ENCODE results near the gene SOCS2.
A peak's percentile ranks its signal among the peaks of the same experiment; 100 is the strongest.
"Not testable (repeated sequence)": the region's sequence is repeated elsewhere in the genome, so short reads cannot be mapped to it uniquely, and the experiment has no call there.

The SOCS2 gene

GRCh38 chr12:93595351-93595750 is 22.9 kb downstream of the SOCS2 start:
- no peak for DNase-seq

- no peak for DNase-seq
Measured at GRCh38 chr12:93597608-93598007, 25.1 kb downstream of the SOCS2 start.

- DNase-seq, result no peak
Measured at GRCh38 chr12:93599192-93599591, 26.7 kb downstream of the SOCS2 start.

- DNase-seq, result no peak
Measured at GRCh38 chr12:93601591-93601990, 29.1 kb downstream of the SOCS2 start.

GRCh38 chr12:93602897-93603668 is 30.6 kb downstream of the SOCS2 start:
- no peak for DNase-seq

- DNase-seq, result no peak
Measured at GRCh38 chr12:93603762-93604161, 31.3 kb downstream of the SOCS2 start.

GRCh38 chr12:93608313-93608712 is 35.8 kb downstream of the SOCS2 start:
- DNase-seq, result no peak

GRCh38 chr12:93609281-93610192 is 37.1 kb downstream of the SOCS2 start:
- DNase-seq, result no peak

GRCh38 chr12:93612776-93613175 is 40.3 kb downstream of the SOCS2 start:
- peak; percentile 39 to 62 (median 42) for DNase-seq

GRCh38 chr12:93614917-93615596 is 42.6 kb downstream of the SOCS2 start:
- no peak for DNase-seq

GRCh38 chr12:93616584-93617101 is 44.2 kb downstream of the SOCS2 start:
- peak; percentile 75 to 89 (median 88) for DNase-seq

- DNase-seq, result no peak
Measured at GRCh38 chr12:93618891-93619410, 46.5 kb downstream of the SOCS2 start.

- no peak for DNase-seq
Measured at GRCh38 chr12:93621986-93622385, 49.5 kb downstream of the SOCS2 start.

- no peak for DNase-seq
Measured at GRCh38 chr12:93622485-93622884, 50.0 kb downstream of the SOCS2 start.

- peak; percentile 55 to 89 (median 76) for DNase-seq
Measured at GRCh38 chr12:93624595-93625294, 52.3 kb downstream of the SOCS2 start.

GRCh38 chr12:93625295-93625645 is 52.8 kb downstream of the SOCS2 start:
- DNase-seq, result not testable (repeated sequence)

GRCh38 chr12:93626160-93626559 is 53.7 kb downstream of the SOCS2 start:
- DNase-seq, result no peak
